Heart left ventricle (tissue), 13 donors: ENCODE measurements around the gene TCFL5.

Source experiments
- CTCF ChIP-seq, 12 donors: fragments of 200-600 bp; sonication (generic) in 4 of 12; IDR thresholded peaks; one replicate each; pipeline versions ENCODE4 v1.5.0 to v1.8.0; 2018 to 2022; ENCODE audit warnings: antibody characterized with exemption in 12 of 12, mild to moderate bottlenecking in 5 of 12
- POLR2A ChIP-seq, 2 donors: fragments of 450-650 bp; IDR thresholded peaks; one replicate each; pipeline ENCODE4 v1.6.1; 2017; ENCODE audit warnings: antibody characterized with exemption in 2 of 2, mild to moderate bottlenecking in 2 of 2, moderate library complexity in 2 of 2
- donor health status: ischemic (EF 13 %, LVEDD 7.1; RV severe dilation, severe dysfunction).
- donor health status: DM: no; HTN: yes; CAD: no.
- donor health status: DM: no; HTN: no; CAD: no.
- donor health status: ischemic (EF 25% LVEDD 6.9; RV normal size, moderate dysfunction).
- donor health status: ischemic (EF 25% LVEDD 5.7; RV mildly dilated, moderate dysfunction).
- donor health status: ischemic (EF 35%, LVEDD 5.7; RV mildly dilated, moderate dysfunction).
- donor health status: nonischemic (EF 11% LVEDD 7.7; RV severe dilation, severe dysfunction).
- donor health status: DM: yes; HTN: yes; CAD: no.
- donor health status: PGD.
- donor health status: ischemic (EF 29% LVEDD 5.4; RV normal size, mild dysfunction).
- donor health status: nonischemic (EF 23%, LVEDD 6.1; RV moderate dilation, normal function).

- TF ChIP-seq CTCF (IDR thresholded peaks at IDR 0.05), result no peak
- TF ChIP-seq POLR2A (IDR thresholded peaks at IDR 0.05), result no peak
Measured at GRCh38 chr20:62825333-62825985, 36.2 kb downstream of the TCFL5 start.
